HepG2 (cell line): Measurements from ENCODE around the gene CERS6. TPM values are rescaled to one million over a fixed set of nuclear protein-coding genes. Genes with fewer than 3 reads are reported as not detected.

Experiments
- BCLAF1 ChIP-seq: fragments of 450-650 bp; IDR thresholded peaks from 2 replicates; pipeline ENCODE4 v1.6.1; 2017; ENCODE audit warnings: mild to moderate bottlenecking
- CBFB ChIP-seq: sonication (generic); formaldehyde crosslinking; IDR thresholded peaks from 2 replicates; pipeline ENCODE4 v1.4.0; 2020; ENCODE audit warnings: missing genetic modification reagents
- HINFP ChIP-seq: sonication (generic); formaldehyde crosslinking; IDR thresholded peaks from 2 replicates; pipeline ENCODE4 v1.4.0; 2020; ENCODE audit warnings: low read depth, mild to moderate bottlenecking, missing genetic modification reagents
- NR0B2 ChIP-seq: sonication (generic); formaldehyde crosslinking; IDR thresholded peaks from 2 replicates; pipeline ENCODE4 v1.4.0; 2020; ENCODE audit warnings: mild to moderate bottlenecking, missing genetic modification reagents
- PBX3 ChIP-seq: sonication (generic); formaldehyde crosslinking; IDR thresholded peaks from 2 replicates; pipeline ENCODE4 v1.8.1; 2023; ENCODE audit warnings: missing genetic modification reagents, inconsistent platforms, borderline replicate concordance
- PHF5A ChIP-seq: IDR thresholded peaks from one replicate; pipeline ENCODE4 v1.6.1; 2018; ENCODE audit warnings: low read depth, missing genetic modification reagents; ENCODE audit not compliant: unreplicated experiment
- PPARG ChIP-seq: conservative IDR thresholded peaks from 2 replicates; pipeline ENCODE4 v1.6.1; 2016; ENCODE audit warnings: missing biosample characterization, missing genetic modification reagents
- PRMT3 ChIP-seq: sonication (generic); formaldehyde crosslinking; IDR thresholded peaks from 2 replicates; pipeline ENCODE4 v1.8.1; 2022; ENCODE audit warnings: low read depth, mild to moderate bottlenecking, moderate library complexity, missing genetic modification reagents, borderline replicate concordance
- RELA ChIP-seq: sonication (generic); formaldehyde crosslinking; IDR thresholded peaks from 2 replicates; pipeline ENCODE4 v1.4.0; 2020; ENCODE audit warnings: missing genetic modification reagents
- RFX5 ChIP-seq: IDR thresholded peaks from 2 replicates; pipeline ENCODE4 v1.6.1; 2011; ENCODE audit warnings: low read depth, low read length, improper control_type of control experiment
- SOX5 ChIP-seq: IDR thresholded peaks from 2 replicates; pipeline ENCODE4 v1.6.1; 2016; ENCODE audit warnings: borderline replicate concordance
- ZBTB43 ChIP-seq: sonication (generic); formaldehyde crosslinking; conservative IDR thresholded peaks from 2 replicates; pipeline ENCODE4 v1.4.0; 2020; ENCODE audit warnings: missing genetic modification reagents
- ZNF224 ChIP-seq: sonication (generic); formaldehyde crosslinking; IDR thresholded peaks from 2 replicates; pipeline ENCODE4 v1.5.0; 2020; ENCODE audit warnings: mild to moderate bottlenecking, missing genetic modification reagents
- ZNF337 ChIP-seq: sonication (generic); formaldehyde crosslinking; IDR thresholded peaks from 2 replicates; pipeline ENCODE4 v1.5.1; 2020; ENCODE audit warnings: missing genetic modification reagents, low read depth, mild to moderate bottlenecking, borderline replicate concordance
- ZNF383 ChIP-seq: sonication (generic); formaldehyde crosslinking; IDR thresholded peaks from 2 replicates; pipeline ENCODE4 v1.4.0; 2020; ENCODE audit warnings: missing genetic modification reagents, mild to moderate bottlenecking, borderline replicate concordance
- ZNF496 ChIP-seq: sonication (generic); formaldehyde crosslinking; IDR thresholded peaks from 2 replicates; pipeline ENCODE4 v1.8.1; 2023; ENCODE audit warnings: mild to moderate bottlenecking, moderate library complexity, missing genetic modification reagents; ENCODE audit not compliant: insufficient replicate concordance
- ZNF569 ChIP-seq: sonication (generic); formaldehyde crosslinking; IDR thresholded peaks from 2 replicates; pipeline ENCODE4 v1.5.0; 2020; ENCODE audit warnings: mild to moderate bottlenecking, missing genetic modification reagents, moderate library complexity, borderline replicate concordance
- ZNF652 ChIP-seq: IDR thresholded peaks from 2 replicates; pipeline ENCODE4 v1.6.1; 2016; ENCODE audit warnings: low read depth, borderline replicate concordance
- ZNF691 ChIP-seq: sonication (generic); formaldehyde crosslinking; IDR thresholded peaks from 2 replicates; pipeline ENCODE4 v1.4.0; 2020; ENCODE audit warnings: missing genetic modification reagents, low read depth, mild to moderate bottlenecking, borderline replicate concordance
- ZNF747 ChIP-seq: sonication (generic); formaldehyde crosslinking; IDR thresholded peaks from 2 replicates; pipeline ENCODE4 v1.8.1; 2023; ENCODE audit warnings: missing genetic modification reagents, mild to moderate bottlenecking, borderline replicate concordance
- ZNF788 ChIP-seq: sonication (generic); formaldehyde crosslinking; IDR thresholded peaks from 2 replicates; pipeline ENCODE4 v1.5.0; 2020; ENCODE audit warnings: mild to moderate bottlenecking, missing genetic modification reagents, borderline replicate concordance
- polyA plus RNA-seq, 8 experiments: library from polyadenylated mRNA; depleted of rRNA in 3 of 8; stranded (reverse) in 7 of 8; unstranded in 1 of 8; fragments of >200 nt; fragmentation: Illumina TruSeq in 4 of 8; extraction: Trizol in 4 of 8; gene quantifications; 2 replicates each; pipeline versions ENCODE4 v1.2.1 to v1.2.3, GENCODE V29; 2011 to 2016; ENCODE audit warnings: low read depth in 4 of 8, missing spikeins in 1 of 8, mixed read lengths in 1 of 8; ENCODE audit not compliant: insufficient read depth in 1 of 8
- total RNA-seq, 5 experiments: library from RNA; depleted of rRNA; stranded (reverse); fragments of >200 nt; fragmentation: Illumina TruSeq; extraction: Trizol; gene quantifications; 2 replicates each; pipeline ENCODE4 v1.2.3, GENCODE V29; 2016; ENCODE audit warnings: low read depth in 1 of 5

CERS6 gene
- total and polyA plus RNA-seq, 2 of the 13 experiments (the other 11 are each of a cell fraction or from before 2014, with no cell fraction given), result 10.1 to 20.3 TPM

GRCh38 chr2:168457190-168457895 is 1.3 kb downstream of the CERS6 start (continued):
- no peak for TF ChIP-seq ZNF496
- TF ChIP-seq ZNF691 (CRISPR knock-in tag), result no peak
- TF ChIP-seq RELA (CRISPR knock-in tag), result no peak
- TF ChIP-seq BCLAF1, result no peak
- TF ChIP-seq HINFP (CRISPR knock-in tag), result no peak
- no peak for TF ChIP-seq PHF5A (CRISPR knock-in tag)
- 0 out of 2 replicates have a peak, but pooled peaks have one; percentile 12 for TF ChIP-seq ZNF747 (CRISPR knock-in tag)
- TF ChIP-seq ZNF788 (CRISPR knock-in tag), result no peak
- TF ChIP-seq PPARG (CRISPR knock-in tag), result no peak
- TF ChIP-seq ZNF383 (CRISPR knock-in tag), result peak; percentile 7; the same call in 1 of the 2 replicates
- no peak for TF ChIP-seq PBX3 (CRISPR knock-in tag)
- TF ChIP-seq ZNF224, result no peak
- TF ChIP-seq ZNF337, result no peak
- 0 out of 2 replicates have a peak, but pooled peaks have one; percentile 21 for TF ChIP-seq ZBTB43
- TF ChIP-seq CBFB (CRISPR knock-in tag), result no peak
- TF ChIP-seq NR0B2 (CRISPR knock-in tag), result no peak
- no peak for TF ChIP-seq SOX5 (CRISPR knock-in tag)
- TF ChIP-seq ZNF569, result peak; percentile 80; the same call in 1 of the 2 replicates
- no peak for TF ChIP-seq RFX5
- no peak for TF ChIP-seq PRMT3 (CRISPR knock-in tag)
- TF ChIP-seq ZNF652 (CRISPR knock-in tag), result no peak
